ENCODE measurements around the gene APOC4. TPM values are rescaled to one million over a fixed set of nuclear protein-coding genes. Genes with fewer than 3 reads are reported as not detected.

The APOC4 gene
- total and polyA plus RNA-seq, 4 donors: 1.0 to 420 (median 275) TPM

DNA sequence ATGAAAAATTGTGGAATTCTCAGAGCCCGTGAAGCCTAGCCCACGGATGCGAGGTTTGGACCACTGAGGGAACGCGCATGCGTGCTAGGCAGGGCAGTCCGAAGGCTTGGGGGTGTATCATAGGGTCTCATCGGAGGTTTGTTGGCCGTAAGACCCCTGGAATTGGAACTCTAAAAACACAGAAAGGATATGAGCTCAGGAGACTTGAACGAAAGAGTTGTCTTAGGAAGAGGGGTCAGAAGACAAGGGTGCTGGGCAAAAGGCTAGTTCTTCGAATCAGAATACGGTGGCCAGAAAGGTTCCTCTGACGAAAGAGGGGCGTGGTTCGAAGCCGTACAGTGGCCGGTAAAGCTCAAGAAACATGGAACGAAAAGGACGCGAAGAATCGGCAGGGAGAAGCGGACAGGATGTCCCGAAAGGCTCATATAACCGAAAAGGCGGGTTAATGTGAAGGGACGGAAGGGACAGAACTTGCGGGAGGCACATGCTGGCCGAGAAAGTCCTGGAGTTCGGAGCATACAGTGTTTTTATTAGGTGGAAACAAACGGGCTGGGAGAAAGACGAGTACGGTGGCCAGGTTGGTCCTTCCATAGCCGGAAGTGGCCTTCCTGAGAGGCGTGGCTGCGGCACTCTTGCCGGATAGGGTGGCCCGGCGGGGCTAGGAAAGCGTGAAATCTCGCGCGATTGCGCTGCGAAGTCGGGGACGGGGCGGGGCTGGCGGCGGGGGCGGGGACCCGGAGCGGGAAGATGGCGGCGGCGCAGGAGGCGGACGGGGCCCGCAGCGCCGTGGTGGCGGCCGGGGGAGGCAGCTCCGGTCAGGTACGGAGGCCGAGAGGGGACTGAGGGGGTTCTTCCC, 12.8 kb downstream of the APOC4 start, which contains the start of gene CLPTM1 (continued):
- TF ChIP-seq REST (IDR thresholded peaks at IDR 0.05) (peak; percentile 80), FOXA2 (IDR thresholded peaks at IDR 0.05) (no peak), FOXA1 (IDR thresholded peaks at IDR 0.05) (no peak), NR2F2 (IDR thresholded peaks at IDR 0.05) (peak; percentile 52), MAX (IDR thresholded peaks at IDR 0.05) (peak; percentile 90), HNF4A (conservative IDR thresholded peaks at IDR 0.05) (peak; percentile 45)
- TF ChIP-seq, protein P1, sequence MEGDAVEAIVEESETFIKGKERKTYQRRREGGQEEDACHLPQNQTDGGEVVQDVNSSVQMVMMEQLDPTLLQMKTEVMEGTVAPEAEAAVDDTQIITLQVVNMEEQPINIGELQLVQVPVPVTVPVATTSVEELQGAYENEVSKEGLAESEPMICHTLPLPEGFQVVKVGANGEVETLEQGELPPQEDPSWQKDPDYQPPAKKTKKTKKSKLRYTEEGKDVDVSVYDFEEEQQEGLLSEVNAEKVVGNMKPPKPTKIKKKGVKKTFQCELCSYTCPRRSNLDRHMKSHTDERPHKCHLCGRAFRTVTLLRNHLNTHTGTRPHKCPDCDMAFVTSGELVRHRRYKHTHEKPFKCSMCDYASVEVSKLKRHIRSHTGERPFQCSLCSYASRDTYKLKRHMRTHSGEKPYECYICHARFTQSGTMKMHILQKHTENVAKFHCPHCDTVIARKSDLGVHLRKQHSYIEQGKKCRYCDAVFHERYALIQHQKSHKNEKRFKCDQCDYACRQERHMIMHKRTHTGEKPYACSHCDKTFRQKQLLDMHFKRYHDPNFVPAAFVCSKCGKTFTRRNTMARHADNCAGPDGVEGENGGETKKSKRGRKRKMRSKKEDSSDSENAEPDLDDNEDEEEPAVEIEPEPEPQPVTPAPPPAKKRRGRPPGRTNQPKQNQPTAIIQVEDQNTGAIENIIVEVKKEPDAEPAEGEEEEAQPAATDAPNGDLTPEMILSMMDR (IDR thresholded peaks at IDR 0.05; ENCODE audit: low read depth, low read length, missing input control): no peak

GRCh38 chr19:44955505-44956439, 13.7 kb downstream of the APOC4 start:
- H3K27me3 ChIP-seq (ENCODE audit: control insufficient read depth in 4 of 4, insufficient read depth in 4 of 4, low read length in 3 of 4): no peaks in the 10 kb centered on the region
- H3K4me1 ChIP-seq (ENCODE audit: control insufficient read depth in 4 of 4, insufficient read depth in 4 of 4, low read length in 3 of 4): peaks cover 0 to 57% (median 51%) of the 10 kb centered on the region in 4 donors
- TF ChIP-seq NR2F2 (IDR thresholded peaks at IDR 0.05): no peak
- peak overlapping the region; percentile 96 to 99 (median 96) for H3K4me3 ChIP-seq (ENCODE audit: low read depth in 1 of 3, low read length in 3 of 3)
- WGBS: 2% methylated on average over 40 of the region's 40 CpGs
- peaks cover 0 to 4% (median 0%) of the 10 kb centered on the region in 4 donors for H3K36me3 ChIP-seq (ENCODE audit: control insufficient read depth in 4 of 4, insufficient read depth in 3 of 4, low read depth in 1 of 4, low read length in 3 of 4)
- peak overlapping the region; percentile 82 to 88 for H3K9ac ChIP-seq (ENCODE audit: low read depth in 1 of 2, low read length in 2 of 2)
- H3K9me3 ChIP-seq (ENCODE audit: control insufficient read depth in 4 of 4, low read length in 3 of 4): no peaks in the 10 kb centered on the region
- peak overlapping the region in 1 of 2 donors; percentile 98 for H3K27ac ChIP-seq (ENCODE audit: low read depth in 1 of 2, low read length in 2 of 2)
- DNase-seq (ENCODE audit: low spot score): no peak

DNA sequence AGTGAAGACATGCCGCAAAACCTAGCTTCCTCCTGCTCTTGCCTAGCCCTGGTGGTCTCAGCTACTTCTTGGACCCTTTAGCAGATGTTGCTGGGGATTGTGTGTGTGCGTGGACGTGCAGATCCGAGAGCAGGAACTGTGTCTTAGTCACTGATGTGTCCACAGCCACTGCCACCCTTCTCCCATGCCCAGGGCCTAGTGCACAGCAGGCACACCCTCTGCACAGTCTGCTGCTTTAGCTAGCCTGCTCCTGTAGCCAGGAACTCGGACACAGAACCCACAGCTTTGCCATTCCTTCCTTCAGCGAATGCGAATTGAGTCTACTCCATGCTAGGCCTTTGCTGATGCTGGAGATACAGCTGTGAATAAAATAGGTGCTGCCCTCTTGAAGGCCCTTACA, 15.5 kb downstream of the APOC4 start:
- no peak for DNase-seq (ENCODE audit: low spot score)
- H3K9ac ChIP-seq (ENCODE audit: low read depth in 1 of 2, low read length in 2 of 2): no peak overlapping the region
- peaks cover 4 to 12% (median 5%) of the 10 kb centered on the region in 4 donors for H3K36me3 ChIP-seq (ENCODE audit: control insufficient read depth in 4 of 4, insufficient read depth in 3 of 4, low read depth in 1 of 4, low read length in 3 of 4)
- no peak overlapping the region for H3K4me3 ChIP-seq (ENCODE audit: low read depth in 1 of 3, low read length in 3 of 3)
- WGBS: 87% methylated on average over 7 of the region's 7 CpGs
- no peak overlapping the region for H3K27ac ChIP-seq (ENCODE audit: low read depth in 1 of 2, low read length in 2 of 2)
- peaks cover 0 to 43% (median 39%) of the 10 kb centered on the region in 4 donors for H3K4me1 ChIP-seq (ENCODE audit: control insufficient read depth in 4 of 4, insufficient read depth in 4 of 4, low read length in 3 of 4)
- H3K27me3 ChIP-seq (ENCODE audit: control insufficient read depth in 4 of 4, insufficient read depth in 4 of 4, low read length in 3 of 4): no peaks in the 10 kb centered on the region
- no peaks in the 10 kb centered on the region for H3K9me3 ChIP-seq (ENCODE audit: control insufficient read depth in 4 of 4, low read length in 3 of 4)
- TF ChIP-seq HNF4A (conservative IDR thresholded peaks at IDR 0.05) (no peak), JUND (IDR thresholded peaks at IDR 0.05) (no peak), RAD21 (IDR thresholded peaks at IDR 0.05) (no peak), FOXA2 (IDR thresholded peaks at IDR 0.05) (no peak), EGR1 (IDR thresholded peaks at IDR 0.05; ENCODE audit: low read depth in 2 of 2) (no peak), GABPA (IDR thresholded peaks at IDR 0.05 in 1 of 2, conservative IDR thresholded peaks at IDR 0.05 in 1 of 2) (no peak), ZBTB33 (IDR thresholded peaks at IDR 0.05) (no peak), MAX (IDR thresholded peaks at IDR 0.05) (no peak), NR2F2 (IDR thresholded peaks at IDR 0.05) (no peak), RXRA (IDR thresholded peaks at IDR 0.05) (no peak)
- TF ChIP-seq, protein P1 (IDR thresholded peaks at IDR 0.05; ENCODE audit: low read depth, low read length, missing input control): no peak

Data from liver (tissue), 9 donors.